ENCODE results near the gene KCNN3.
A peak's percentile ranks its signal among the peaks of the same experiment; 100 is the strongest.

The KCNN3 gene

DNA sequence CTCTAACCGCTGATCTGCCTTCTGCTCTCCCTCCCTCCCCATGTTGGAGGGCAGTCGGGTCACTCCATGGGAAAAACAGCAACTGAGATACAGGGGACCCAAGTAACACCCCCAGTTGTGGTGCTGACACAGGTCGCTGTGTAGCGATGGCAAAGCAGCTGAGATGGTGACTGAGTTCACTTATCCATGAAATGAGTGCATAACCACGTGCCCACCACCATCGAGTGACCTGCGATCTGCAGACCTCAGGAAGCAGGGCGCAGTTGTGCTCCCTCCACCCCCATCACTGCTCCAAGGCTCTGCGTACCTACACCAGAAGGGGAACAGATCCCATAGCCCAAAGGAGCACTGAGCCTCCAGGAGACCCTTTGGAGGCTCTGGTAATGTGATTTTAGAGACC is 31.1 kb downstream of the KCNN3 start:
- DNase-seq: no peak

DNA sequence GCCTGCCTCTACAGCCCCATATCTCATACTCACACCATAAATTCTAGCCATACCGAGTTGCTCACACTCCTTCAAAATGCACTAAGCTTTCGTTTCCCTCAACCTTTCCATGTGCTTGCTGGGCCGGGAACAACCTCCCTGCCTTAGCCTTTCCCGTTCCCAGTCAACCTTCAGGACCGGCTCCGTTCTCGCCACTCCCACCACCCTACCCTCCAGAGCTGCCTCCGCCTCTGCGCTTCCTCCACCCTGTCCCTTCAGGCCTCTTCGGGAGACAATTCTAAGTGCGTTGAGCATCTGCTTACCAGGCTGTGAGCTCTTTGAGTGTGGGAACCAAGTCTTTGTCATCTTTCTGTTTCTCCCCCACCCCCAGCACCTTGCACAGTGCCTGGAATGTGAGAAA is 31.6 kb downstream of the KCNN3 start:
- DNase-seq: no peak

DNA sequence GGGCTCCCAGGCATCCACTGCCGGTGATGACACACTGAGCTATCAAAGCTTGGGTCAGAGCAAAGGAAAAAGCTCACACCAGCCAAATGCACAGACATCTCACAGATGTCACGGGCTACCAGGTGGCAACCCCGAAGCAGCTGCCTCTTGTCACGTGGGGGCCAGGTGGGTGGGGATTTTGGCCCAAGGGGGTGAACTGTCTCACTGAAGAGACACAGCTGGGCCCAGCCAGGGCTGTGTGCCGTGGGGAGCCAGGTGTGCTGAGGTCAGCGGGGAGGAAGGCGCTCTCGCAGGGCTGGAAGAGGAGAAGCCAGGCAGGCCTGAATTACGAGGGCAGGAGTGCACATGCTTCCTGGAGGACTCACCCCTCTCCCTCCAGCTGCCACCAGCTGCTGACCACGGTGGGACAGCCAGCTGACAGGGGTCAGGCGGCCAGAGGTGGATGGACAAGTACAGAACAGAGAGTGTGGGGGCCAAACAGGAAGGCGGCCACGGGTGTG is 32.4 kb downstream of the KCNN3 start:
- DNase-seq: peak; percentile 12

- DNase-seq: no peak
Measured at GRCh38 chr1:154837034-154837671, 32.9 kb downstream of the KCNN3 start.

DNA sequence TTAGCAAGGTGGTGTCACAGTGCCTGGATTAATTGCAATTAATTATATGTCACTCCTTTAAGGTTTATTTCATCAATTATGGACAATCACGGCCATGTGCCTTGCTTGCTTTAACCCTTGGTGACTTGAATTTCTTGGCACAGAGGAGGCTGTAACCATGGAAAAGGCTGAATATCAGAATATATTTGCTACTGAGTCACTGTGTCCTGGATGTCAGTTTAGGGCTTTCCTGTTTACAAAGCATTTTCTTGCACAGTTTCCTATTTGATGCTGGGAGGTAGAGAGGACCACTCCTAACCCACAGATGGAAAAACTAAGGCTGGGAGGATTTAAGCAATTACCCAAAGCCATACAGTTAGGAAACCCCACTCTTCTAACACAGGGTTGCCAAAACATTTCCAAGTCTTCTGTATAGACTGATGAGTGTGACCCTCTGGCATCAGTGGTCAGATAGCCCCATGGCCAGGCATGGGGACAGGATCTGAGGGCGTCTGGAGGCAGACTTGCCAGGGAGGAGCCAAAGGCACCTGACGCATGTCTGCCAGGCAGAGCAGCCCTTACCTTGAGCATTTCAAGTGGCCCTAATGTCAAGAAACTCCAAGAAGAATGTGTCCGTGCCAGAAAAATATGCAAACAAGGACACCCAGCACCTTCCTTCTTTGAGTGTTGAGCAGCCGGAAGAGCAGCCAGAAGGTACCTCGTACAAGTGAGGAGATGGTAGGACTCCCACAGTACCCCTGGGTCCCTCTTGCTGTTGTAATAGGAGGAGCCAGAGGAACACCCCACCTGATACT is 34.4 kb downstream of the KCNN3 start:
- no peak for DNase-seq

DNA sequence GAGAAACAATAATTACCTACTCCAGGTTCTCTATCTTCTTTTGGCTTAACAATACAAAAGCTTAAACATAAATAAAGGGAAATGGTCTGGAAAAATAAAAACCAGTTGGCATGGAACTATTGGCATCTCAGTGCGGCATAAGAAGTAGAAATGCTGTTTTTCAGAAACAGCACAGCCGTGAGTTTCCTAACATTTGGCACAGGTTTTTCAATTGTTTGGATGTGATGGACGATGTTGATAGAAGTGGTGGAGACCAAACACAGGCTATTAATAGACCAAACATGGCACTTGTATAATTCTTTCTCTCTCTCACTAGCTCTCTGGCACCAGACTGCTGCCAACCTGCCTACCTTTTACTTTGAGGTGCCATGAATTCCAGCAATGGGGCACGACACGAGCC is 36.2 kb downstream of the KCNN3 start:
- no peak for DNase-seq

DNA sequence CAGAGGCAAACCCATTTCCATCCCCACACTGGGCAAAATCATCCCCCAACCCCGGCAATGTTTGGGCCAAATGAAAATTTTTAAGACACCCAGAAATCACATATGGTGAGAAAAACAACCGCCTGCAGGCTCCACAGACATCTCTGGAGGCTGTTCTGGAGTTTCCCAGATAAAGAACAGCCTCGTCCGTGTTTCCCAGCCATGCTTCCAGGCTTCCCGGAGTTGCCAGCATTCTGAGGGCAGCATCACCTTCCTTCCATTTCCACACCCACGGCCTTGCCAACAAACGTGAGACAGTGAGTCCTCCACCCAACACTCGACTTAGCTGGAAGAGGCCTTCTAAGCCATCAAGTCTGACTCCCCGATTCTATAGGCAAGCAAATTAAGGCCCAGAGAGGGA is 36.9 kb downstream of the KCNN3 start:
- no peak for DNase-seq

GRCh38 chr1:154832384-154832783 is 37.7 kb downstream of the KCNN3 start:
- DNase-seq: no peak

DNA sequence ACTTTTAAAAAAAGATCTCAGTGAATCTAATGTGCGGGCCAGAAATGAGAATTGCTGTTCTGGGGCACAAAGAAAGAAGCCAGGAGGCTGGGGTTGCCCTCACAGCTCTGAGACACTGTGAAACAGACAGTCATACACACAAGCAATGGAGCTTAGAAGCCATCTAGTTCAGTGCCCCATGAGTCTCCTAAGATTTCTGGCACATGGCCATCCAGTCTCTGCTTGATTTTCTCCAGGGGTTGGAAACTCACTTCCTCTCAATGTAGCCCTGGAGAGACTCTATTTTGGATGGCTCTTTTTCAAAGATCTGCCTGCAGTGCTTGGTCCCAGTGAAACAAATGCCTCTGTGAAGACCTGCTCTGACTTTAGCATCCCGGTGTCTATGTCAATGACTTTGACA is 38.6 kb downstream of the KCNN3 start:
- no peak for DNase-seq

DNA sequence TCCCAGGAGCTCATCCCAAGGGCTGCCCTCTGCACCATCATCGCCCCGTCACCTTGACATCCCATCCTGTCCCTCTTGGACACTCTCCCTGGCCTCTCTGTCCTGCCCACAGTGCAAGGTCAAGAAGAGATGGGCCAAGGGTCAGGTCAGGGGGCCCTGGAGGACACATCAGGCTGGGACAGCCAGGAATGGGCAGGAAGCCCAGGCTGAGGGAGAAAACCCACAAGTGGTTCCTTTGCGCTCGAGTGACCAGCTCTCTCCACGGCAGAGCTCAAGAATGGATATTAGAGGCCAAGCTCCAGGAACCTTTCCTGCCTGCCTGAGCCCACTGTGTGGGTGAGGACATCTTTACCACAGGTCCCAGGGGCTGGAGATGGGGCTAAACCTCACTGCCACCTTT is 41.0 kb downstream of the KCNN3 start:
- no peak for DNase-seq

DNA sequence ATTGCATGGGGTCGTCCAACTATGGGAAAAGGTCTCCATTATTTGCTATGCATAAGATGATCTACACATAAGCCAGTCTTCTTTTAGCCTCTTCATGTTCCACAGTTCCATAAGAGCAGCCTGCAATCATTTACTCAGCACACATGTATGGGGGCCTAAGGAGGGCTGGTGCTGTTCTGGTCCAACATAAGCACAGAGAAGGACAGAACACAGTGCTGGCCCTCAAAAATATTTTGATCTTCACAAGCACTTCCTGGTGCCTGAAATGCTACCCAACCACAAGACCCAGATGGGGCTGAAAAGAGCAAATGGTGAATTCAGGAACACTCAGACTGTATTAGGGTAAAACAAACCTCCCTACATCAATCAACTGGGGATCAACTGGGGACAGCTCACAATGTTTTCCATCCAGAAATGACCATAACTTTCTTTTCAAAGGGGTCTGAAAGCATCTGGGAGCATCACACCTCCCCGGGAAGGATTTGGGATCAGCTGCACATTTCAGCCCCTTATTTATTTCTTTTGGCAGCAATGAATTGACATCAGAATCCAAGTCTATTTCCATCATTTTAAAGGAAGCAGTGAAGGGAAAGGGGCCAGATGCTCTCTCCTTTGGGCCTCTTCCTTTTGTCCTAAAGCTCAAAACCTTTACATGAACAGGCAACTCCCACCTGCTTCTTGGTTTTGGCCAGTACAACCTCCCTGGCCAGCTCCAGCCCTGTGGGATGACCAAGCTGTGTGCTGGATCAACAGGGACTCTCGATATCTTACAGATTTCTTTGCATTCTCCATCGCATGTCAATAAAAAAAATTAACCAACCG is 45.7 kb downstream of the KCNN3 start:
- DNase-seq: no peak

GRCh38 chr1:154822717-154823116 is 47.4 kb downstream of the KCNN3 start:
- DNase-seq: no peak

- DNase-seq: no peak
Measured at GRCh38 chr1:154822233-154822632, 47.8 kb downstream of the KCNN3 start.

DNA sequence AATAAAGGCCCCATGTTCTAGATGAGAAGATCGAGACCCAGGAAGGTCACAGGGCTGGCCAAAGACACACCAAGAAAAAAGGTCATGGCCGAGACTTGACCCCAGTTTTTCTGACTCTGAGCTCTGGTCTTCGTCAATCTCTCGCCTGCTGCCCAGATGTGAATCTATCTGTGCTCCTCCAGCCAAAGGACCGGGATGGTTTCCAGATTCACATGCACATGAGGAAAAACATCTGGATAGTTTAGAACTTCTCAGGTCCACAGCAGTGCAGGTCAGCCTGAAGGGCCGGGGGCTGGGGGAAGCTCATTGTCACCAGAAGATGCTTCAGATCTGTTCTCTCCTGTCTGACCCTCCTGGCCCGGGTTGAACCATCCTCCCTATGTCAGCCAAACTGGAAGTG is 49.0 kb downstream of the KCNN3 start:
- no peak for DNase-seq

GRCh38 chr1:154820646-154821045 is 49.4 kb downstream of the KCNN3 start:
- DNase-seq: no peak

DNA sequence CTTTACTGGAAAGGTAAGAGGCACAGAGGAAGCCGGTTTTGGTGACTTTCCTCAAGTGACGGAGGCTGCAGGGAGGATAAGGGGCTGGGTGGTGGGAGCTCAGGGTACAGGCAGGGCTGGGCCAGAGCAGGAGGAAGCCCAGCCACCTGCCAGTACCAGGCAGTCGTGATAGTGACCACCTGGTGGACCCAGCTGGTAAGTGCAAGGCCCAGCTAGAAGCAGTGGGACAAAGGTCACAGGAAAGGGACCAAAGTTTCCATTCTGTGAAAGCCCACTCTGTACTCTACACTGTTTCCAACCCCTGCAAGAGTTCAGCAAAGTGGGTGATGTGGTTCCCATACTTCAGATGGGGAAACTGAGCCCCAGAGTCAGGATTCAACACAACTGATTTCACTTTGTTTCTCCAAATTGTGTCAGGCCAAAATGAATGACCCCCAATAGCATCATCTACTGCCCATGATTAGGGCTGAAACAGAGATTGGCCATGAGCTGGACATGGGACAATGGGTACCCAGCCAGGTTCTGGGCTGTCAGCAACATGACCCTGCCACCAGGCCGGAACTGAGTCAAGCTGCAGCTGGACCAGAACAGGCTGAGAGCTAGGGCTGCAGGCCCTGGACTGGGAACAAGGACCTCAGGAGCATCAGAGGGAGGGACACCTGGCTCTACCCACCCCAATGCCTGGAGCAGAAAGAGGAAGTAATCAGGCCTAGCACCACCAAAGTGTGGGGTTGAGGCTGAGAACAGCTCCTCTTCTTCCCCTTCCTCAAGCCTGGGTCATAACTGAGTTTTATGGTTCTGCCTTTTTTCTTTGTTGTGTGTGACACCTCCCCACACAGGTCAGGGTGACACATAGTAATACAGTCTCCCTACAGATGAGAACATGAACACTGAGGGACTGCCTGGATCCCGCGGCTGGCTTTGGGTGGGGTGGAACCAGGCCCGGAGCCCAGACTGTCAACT is 50.2 kb downstream of the KCNN3 start:
- DNase-seq: no peak

DNA sequence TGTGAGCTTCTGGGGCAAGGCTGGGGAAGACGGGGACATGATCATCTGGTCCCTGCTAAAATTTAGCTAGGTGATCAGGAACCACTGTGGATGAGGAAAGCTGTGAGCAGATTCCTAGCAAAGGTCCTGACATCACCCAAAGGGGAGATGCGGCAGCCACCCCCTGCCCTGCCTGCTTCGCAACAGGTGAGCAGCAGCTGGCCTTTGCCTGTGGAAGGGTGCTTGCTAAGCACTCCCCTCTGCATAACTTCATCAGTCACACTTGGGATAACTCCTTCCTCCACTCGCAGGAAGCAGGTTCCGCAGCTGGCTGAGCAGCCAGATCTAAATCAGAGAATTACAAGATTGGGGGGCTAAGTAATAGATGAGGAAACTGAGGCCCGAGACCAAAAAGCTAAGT is 51.2 kb downstream of the KCNN3 start:
- no peak for DNase-seq

DNA sequence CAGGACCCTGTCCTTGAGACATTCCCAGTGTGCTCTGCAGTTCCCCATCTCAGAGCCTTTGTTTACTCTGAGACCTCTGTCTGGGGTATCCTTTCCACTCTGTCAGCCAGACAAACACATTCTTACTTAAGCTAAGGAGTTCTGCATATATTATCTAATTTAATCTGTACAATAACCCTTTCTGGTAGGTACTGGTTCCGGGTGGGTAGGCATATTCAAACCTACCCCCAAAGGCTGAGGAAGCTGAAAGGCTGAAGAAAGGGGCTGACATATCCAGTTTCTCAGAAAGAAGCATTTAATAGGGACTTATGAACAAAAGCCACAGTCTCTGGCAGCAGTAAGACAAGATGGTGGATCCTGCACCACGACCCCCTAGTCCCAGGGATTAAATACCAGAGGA is 53.1 kb downstream of the KCNN3 start:
- DNase-seq: no peak

- no peak for DNase-seq
Measured at GRCh38 chr1:154816369-154816768, 53.7 kb downstream of the KCNN3 start.

DNA sequence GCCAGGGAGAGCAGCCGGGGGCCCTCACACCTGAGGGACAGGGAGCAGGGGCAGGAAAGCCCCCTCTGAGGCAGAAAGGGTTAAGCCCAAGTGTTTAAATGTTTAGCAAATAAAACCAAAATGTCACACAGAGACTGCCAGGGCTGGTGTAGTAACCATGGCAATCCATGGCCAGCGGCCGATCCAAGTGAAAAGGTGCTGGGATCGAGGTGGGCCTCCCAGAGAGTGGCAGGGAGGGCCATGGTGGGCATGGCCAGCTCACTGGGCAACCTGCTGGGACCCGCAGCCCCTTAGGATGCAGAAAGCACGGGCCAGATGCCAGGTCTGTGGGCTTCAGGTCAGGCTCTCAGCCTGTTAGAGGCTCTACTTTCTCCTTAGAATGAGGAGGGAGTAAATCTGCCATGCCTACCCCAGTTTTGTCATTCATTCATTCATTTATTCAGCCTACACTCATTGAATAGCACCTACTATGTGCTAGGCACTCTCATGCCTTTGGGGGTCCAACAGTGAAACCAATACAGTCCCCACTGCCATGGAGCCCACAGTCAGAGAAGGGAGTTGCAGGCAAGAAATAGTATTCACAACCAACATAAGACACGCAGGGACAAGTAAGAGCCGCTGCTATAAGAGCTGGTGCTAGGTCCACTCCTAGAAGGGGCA is 56.1 kb downstream of the KCNN3 start:
- DNase-seq: peak; percentile 16

GRCh38 chr1:154813300-154813816 is 56.7 kb downstream of the KCNN3 start:
- DNase-seq: peak; percentile 8

DNA sequence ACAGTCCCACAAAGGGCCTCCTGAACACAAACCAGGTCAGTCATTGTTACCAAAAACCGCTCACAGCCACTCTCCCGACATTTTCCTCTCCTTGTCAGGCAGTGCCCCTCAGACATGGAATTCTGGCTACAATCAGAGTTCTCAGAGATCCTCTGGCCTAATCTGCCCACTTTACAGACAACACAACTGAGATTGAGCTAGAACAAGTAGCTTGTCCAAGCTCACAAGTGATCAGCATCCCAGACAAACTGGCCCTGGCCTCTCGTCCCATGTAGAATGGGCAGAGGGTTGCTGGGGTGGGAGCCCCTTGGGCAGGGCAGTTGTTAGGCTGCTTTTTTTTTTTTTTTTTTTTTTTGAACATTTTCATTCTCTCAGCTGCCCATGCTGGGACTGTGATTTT is 57.2 kb downstream of the KCNN3 start:
- no peak for DNase-seq
